Renal cortical epithelial cell (primary cell): ENCODE data around the gene MYL10. TPM values are rescaled to one million over a fixed set of nuclear protein-coding genes. Genes with fewer than 3 reads are reported as not detected.
"Not testable (repeated sequence)": the region's sequence is repeated elsewhere in the genome, so short reads cannot be mapped to it uniquely, and the experiment has no call there.

Experiments
- DNase-seq: peaks from one replicate; pipeline ENCODE4 v3.0.0-alpha.2; 2011; ENCODE audit warnings: low read depth
- total RNA-seq: library from RNA; depleted of rRNA; stranded (reverse); fragments of >200 nt; gene quantifications from 2 replicates; pipeline ENCODE4 v1.2.3, GENCODE V29; 2014

The MYL10 gene
- total RNA-seq, 1 donor from 2014 or later, result not detected

DNA sequence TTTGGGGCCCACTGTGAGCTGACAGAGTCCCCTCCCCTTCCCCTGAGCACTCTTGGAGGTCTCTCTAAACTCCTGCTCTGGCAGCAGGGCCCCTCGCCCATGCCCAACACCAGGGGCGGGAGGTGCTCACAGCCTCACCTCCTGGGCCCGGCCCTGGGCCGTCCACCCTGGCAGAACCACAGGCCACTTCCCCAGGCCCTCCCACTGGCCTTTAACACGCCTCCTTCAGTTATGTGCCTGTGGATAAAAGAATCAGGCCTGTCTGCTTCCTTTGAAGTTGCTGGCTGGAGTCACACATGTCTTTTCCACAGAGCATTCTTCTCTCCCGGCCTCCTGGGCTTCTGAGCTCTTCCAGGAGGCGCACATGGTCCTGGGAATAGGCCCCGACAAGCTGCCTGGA, 10.2 kb downstream of the MYL10 start:
- DNase-seq, result no peak

DNA sequence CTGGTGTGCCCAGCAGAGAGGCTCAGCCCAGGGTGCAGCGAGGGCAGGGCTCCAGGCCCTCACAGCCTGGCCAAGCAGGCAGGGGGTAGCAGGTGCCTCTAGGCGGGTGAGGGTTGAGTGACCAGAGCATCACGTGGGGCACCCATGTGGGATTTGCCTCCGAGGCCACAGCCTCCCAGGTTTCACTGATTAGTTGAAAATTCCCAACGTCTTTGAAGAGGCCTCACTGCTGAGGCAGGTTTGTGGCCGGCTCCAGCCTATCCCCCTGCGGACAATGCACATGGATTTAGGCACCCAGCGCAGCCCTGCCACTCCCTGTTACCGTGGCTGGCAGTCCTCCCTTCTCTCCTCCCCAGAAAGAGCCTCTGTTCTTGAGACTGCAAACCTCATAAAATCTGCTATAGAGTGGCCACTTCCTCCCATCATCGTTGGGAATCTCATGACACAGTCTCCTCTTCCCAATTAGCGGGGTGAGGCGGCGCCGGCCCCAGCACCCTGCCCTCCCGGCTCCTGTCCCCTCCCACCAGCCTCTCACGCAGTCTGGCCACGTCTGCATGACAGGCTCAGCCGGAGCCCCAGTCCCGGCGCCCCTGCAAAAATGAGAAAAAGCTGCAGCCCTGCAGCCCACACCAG, 10.8 kb downstream of the MYL10 start:
- DNase-seq, result no peak

DNA sequence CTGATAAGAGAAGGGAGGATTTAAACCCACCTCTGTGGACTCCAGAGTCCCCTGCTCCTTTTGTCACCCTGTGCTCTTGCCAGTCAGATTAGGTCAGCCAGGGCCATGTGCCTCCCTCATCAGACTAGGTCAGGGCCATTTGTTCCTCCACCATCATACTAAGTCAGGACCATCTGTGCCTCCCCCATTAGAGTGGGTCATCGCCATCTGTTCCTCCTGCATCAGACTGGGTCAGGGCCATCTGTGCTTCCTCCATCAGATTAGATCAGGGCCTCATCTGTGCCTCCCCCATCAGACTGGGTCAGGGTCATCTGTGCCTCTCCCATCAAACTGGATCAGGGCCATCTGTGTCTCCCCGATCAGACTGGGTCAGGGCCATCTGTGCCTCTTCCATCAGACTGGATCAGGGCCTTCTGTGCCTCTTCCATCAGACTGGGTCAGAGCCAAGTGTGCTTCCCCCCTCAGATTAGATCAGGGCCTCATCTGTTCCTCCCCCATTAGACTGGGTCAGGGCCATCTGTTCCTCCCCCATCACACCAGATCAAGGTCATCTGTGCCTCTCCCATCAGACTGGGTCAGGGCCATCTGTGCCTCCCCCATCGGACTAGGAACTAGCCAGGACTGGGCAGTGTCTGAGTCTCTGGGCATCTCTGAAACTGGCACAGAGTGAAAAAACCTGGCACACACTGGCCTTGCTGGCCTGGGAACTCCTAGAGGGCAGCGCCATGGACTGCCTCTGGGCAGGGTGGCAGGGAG, 11.5 kb downstream of the MYL10 start:
- no peak for DNase-seq

DNA sequence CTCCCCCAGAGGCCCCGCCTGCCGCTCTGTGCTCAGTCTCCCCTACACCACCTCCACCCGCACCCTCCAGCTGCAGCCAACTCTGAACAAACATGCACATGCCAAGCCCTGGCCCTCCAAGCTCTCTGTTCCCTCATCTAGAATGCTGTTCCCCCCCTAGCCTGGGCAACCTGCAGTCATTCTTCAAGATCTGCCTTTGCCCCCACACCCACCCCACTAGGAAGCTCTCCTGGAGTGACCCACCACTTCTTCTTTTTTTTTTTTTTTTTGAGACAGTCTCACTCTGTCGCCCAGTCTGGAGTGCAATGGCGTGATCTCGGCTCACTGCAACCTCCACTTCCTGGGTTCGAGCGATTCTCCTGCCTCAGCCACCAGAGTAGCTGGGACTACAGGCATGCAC, 13.7 kb downstream of the MYL10 start:
- no peak for DNase-seq

DNA sequence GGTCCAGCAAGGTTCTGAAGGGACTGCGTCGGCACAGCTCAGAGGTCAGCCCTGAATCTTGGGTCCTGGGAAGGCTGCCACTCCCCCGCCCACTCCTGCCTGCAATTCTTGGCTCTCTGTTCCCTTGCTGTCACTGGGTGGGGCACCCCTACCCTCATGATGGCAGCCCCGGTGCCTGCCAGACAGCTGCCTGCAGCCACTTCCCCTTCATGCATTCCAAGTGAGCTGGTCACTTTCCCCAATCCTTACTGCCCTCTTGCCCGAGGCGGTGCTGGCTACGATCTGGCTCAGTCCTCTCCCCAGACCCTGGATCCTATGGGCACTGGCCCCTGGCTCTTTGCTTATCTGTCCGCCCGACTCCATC, 14.2 kb downstream of the MYL10 start:
- DNase-seq, result peak; percentile 12

DNA sequence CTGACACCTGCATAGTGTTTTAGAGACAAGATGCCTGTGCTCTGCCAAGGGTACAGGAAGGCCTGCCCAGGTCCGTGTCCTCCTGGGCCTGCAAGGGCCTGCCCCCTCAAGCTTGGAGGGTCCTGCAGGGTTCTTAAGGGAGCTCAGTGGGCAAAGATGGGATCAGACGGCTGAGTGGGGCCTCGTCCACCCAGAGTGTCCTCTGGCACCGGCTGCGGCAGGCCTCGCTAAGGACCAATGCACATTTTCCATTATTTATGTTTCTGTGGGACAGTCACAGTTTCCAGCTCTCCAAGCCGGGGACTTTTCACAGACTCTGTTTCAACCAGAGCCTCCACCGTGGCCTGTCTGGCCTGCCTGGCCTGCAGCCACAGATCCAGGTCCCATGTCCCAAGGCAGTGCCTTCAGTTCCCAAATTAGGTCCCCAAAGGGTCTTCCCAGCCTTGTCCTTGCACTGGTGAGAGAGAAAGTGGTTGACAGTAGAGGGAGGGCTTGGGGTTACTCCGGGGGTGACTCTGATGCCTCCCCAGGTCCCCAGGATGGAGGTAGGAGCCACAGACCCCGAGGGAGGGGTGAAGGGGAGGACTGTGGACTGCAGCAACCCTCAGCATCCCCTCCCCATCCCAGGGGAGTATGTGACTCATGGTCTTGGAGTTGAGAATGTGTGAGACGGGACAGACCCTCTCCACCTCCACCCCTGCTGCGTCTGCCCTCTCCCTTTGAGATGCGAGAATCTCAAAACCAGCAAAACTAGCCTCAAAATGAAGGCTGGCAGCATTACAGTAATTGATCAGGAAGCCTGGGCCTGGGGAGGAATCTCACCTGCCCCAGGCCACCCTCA, 14.8 kb downstream of the MYL10 start:
- DNase-seq, result no peak

DNA sequence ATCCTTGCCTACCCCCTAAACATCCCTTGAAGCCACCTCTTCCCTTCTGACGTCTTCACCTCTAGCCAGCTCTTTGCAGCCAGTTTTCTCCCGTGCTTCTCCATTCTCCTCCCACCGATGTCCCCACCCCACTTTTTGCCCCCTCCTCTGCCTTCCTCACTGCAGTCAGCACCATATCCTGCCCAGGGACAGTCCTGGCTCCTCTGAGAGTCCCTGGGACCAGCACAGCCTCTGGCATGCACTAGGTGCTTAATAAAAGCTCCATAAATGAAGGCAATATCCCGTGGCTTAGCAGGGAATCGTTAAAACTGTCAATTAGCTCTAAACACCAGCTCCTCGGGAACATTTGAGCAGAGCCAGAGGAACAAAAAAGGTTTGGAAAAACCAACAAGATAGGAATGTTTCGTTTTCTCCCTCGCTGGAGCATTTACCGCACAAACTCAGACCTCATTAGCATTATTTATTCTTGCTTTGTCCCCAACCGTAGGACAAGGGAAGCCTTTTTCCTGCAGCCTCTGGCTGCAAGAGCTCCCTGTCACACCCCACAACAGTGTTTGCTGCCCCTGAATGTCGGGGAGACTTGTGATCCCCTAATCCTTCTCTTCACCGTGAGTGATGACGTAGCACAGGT, 16.1 kb downstream of the MYL10 start:
- no peak for DNase-seq

DNA sequence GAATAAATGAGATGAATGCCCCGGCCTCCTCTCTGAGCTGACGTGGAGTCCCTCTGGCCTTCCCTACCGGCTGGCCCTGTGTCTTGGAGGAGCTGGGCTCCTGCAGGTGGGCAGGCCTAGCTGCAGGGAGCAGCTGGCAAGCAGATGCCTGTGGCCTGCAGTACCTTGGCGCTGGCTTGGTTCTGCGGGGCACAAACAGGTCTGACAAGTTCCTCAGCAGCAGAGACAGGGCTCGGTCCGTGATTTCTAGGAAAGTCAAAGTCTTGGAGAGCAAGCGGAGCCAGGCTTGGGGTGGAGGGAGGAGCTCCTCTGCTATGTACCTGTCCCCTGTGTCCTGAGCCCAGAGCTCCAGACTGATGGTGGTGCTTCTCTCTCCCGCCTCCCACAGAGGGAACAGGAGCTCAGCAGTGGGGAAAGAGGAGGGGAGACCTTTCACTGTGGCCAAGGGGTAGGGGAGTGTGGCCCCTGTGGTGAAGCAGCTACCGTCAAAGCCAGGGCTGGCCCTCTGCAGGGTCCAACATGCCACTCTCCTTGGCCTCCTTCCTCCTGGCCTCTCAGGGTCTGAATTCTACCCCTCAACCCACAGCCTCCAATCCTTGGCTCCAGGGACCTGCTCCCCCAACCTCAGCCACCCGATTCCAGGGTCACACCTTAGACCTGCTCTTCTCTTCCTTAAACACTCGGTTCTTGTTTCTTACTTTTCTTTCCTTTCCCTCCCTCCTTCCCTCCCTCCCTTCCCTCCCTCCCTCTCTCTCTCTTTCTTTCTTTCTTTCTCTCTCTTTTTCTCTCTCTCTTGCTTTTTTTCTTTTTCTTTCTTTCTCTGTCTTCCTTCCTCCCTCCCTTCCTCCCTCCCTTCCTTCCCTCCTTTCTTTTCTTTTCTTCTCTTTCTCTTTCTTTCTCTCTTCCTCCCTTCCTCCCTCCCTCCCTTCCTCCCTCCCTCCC, 20.1 kb downstream of the MYL10 start:
- peak; percentile 16 for DNase-seq

DNA sequence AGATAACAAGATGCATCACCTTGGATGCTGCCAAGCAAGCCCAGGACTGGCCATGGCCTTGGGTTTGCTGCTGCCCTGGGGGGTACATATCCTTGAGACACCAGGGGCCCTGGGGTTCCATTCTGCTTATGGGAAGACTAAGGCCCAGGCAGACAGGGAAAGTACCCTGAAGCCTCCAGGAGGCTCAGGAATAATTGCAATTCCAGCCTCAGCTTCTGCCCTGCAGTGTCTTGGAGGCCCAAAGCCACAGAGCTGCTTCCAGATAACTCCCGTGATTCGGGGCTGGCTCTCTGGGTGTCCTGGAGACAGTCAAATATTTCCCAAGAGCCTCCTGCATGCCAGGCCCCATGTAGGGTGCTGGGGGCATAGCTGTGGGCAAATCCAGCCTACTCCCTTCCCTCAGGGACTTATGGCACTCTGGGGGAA, 22.6 kb downstream of the MYL10 start:
- no peak for DNase-seq

DNA sequence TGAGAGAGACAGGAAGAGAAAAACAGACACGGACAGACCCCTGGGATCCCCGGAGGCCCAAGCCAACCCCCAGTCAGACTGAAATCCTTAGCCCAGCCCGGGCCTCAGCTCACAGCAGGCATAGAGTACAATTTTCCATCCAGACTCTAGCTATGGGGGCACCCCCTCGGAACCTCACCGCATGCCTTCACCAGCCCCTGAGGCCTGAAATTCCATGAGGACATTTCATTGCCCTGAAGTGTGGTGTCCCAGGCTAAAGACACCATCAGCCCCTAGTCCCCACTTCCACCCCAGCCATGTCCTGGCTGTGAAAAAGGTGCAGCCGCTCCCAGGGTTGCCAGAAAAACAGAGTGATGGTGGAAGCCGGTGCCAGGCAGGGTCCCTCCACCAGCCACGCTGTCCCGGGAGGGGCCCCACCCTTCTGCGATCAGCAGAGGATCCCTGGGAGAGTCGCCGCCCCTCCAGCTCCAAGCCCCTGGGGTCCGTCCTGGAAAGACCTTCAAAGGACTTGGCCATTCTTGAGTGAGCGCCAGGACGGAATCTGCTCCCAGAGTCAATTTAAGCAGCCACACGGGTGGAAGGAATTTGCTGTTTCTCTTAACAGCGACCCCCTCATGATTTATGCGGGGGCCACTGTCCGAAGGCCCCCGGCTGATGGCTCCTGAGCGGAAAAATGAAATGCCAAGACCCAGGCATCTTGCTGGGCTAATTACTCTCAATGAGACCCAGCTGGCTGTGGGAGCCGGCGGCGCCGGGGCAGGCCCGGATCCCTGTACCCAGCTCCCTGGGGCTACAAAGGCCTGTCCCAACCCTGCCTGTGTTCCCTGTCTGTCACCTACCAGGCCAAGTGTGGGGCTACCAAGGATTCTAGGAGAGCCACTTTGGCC, 23.2 kb downstream of the MYL10 start:
- DNase-seq, result no peak

DNA sequence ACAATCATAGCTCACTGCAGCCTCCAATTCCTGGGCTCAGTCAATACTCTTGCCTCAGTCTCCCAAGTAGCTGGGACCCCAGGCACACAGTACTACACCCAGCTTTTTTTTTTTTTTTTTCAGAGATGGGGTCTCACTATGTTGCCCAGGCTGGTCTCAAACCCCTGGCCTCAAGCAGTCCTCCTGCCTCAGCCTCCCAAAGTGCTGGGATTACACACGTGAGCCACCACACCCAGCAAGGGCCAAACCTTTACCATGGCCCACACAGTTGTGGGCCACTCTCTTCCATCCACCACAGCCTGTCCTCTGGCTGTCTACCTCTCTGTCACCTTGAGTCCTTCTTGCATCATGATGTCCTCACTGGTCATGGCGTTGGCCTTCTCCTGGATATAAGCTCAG, 24.2 kb downstream of the MYL10 start:
- DNase-seq, result not testable (repeated sequence)

DNA sequence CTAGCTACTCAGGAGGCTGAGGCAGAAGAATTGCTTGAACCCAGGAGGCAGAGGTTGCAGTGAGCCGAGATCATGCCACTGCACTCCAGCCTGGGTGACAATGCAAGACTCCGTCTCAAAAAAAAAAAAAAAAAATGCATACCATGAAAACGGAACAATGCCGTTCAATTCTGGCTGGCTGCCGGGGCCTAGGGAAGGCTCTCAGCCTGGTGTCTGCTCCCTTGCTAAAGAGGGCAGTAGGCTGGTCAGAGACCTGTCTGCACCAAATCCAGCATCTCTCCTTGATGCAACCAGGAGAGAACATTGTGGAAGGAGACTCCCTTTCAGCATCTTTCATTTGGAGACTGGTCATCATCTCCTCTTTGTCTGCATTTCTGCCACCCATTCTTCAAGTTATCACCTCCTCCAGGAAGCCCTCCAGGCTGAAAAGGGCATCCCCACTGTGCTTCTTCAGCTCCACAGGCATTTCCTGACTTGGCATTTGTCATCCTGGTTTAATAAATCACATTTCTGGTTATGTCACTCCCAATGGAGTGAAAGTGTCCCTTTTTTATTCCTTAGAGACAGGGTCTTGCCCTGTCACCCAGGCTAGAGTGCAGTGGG, 24.7 kb downstream of the MYL10 start:
- no peak for DNase-seq

DNA sequence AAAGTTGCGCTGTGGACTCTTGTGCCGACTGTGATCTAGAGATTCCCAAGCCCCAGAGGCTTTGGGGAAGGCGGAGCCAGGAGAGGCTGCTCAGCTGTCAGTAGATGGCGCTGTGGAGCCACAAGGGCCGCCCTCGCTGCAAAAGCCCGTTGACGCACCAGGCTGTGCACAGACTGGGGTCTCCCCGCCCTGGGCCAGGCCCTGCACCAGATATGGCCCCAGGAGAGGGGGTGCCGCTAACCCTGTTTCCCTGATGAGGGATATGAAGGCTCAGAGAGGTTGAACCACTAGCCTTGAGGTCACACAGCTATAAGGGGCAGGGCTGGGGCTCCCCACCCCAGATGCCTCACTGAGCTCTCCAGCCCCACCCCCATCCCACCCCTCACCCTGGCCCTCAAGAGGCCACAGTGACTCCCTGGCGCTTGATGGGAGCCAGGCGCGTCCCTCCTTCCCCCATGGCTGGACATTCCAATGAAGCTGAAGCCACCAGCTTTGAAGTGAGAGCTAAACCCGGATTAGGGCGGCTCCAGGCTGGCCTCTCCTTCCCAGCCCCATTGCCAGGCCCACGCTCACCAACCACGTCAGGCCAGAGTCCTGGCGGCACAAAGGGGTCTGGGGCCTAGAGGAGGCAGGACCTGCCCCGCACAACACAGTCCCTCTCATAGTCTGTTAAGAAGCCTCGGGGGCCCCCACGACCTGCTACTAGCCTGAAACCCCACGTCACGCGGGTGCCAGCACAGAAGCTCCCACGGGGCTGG, 26.4 kb downstream of the MYL10 start:
- peak; percentile 14 for DNase-seq

DNA sequence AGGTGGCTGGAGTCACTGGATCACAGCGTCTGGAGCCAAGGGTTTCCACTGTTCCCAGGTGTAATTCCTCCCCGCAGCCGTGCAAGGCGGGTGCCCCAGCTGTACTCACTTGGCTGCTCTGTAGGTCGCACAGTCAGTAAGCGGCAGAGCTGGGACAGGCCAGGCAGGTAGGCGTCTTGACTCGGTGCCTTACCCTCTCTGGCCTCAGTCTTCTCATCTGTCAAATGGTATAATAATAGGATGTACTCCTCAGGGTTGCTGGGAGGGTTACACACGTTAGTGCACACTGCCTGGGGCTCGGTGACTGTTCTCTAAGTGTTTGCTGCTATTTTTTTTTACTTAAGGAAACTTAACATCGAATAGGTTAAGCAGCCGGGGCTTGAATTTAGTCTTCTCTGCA, 27.0 kb downstream of the MYL10 start:
- no peak for DNase-seq

DNA sequence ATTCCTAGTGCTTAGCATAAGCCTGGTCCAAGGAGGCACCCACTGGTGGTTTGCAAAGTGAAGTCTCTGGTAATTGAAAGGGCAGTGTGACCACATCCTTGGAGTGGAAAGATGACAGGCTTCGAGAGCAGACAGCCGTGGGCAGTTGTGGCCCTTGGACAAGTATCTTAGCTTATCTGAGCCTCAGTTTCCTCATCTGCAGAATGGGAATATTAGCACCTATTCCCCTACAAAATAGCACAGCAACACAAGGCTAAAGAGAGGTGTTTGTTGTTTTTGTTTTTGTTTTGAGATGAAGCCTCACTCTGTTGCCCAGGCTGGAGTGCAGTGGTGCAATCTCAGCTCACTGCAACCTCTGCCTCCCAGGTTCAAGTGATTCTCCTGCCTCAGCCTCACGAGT, 29.3 kb downstream of the MYL10 start:
- no peak for DNase-seq

DNA sequence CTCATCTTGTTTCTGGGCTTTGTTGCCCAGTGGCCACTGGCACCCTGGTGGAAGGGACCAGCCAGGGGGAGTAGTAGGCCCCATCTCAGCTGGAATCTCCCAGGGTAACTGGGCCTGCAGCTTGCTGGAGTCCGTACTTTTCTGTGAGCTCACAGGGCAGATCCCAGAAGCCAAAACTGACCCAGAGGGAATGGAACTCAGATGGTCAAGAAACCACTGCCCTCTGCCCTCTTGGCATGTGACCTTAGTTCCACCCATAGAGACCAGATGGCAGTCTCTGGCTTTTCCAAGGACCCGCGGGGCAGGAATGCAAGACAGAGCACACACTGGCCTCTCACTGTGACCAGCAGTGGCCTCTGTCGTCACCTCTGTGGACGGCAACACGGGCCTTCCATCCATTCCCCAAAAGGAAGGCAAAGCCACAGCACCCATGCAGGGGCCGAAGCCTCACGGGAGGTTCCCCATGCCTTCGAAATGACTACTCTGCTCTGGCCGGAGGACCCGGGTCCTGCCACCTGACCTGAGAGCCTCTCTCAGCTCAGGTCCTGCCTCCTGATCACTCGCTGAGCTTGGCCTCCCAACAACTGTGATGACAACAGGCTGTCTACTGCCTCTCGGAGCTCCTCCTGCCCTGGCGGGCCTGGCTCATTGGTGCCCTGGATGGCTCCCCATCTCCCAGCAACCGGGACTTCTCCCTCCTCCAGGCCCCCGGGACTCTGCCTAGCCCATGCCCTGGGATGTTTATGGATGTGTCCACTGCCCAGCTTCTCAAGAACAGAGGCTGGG, 29.9 kb downstream of the MYL10 start:
- DNase-seq, result no peak

DNA sequence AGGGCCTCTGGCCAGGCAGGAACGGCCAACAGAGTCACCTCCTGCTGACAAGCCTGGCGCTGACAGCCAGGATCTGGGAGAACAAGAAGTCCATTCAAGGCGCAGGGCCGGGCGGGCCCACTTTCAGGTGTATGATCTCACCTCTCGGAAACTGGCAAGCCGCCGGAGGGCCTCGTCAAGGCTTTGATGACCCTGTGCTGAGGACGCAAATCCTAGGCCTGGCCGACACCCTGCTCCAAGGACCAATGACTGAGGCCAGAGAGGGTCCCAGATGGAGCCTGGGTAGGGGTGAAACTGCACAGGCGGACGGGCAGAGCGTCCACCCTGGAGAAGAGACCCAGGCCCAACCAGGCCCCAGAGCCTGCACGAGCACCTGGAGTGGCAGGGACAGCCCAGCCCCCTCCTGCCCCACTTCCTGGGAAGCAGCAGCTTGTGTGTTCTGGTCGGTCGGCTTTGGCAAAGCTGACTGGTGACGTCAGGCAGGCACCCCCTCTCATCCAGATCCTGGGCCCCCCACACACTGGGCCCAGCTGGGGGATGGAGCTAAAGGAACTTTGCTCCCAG, 30.6 kb downstream of the MYL10 start:
- no peak for DNase-seq

DNA sequence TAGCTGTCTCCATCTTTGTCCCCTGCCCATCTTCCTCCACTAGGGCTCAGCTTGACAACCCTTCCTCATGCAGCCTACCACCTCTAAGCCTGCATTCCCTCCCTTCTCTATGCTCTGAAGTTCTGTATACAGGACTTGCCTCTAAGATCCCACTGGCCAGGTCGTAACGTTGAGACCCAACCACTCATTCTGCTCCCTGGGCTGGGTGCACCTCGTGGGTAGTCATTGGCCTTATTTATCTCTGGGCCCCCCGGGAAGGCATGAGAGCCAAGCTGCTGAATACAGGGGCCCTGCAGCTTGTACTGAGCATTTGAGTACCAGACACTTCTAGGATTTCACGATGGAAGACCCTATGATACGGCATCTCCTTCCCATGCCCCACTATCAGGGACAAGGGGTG, 31.2 kb downstream of the MYL10 start:
- no peak for DNase-seq
